HG03045 (cell line): ENCODE results near the gene CCNDBP1.

ENCODE experiments used
- ATAC-seq: cut with Tn5 transposase; IDR thresholded peaks from one replicate; pipeline ENCODE4 v1.9.1; 2021; ENCODE audit warnings: mild to moderate bottlenecking, moderate library complexity; ENCODE audit not compliant: unreplicated experiment

The CCNDBP1 gene

GRCh38 chr15:43242616-43243015 lies 57.4 kb downstream of the CCNDBP1 start:
- ATAC-seq, result no peak

- no peak for ATAC-seq
These were observed 57.9 kb downstream of the CCNDBP1 start for GRCh38 chr15:43243020-43243645.

GRCh38 chr15:43244092-43244491 lies 58.9 kb downstream of the CCNDBP1 start:
- ATAC-seq, result no peak

GRCh38 chr15:43246261-43246774 lies 61.1 kb downstream of the CCNDBP1 start:
- no peak for ATAC-seq
